DOHH2 (cell line): Measurements from ENCODE around the gene IKZF3.
A peak's percentile ranks its signal among the peaks of the same experiment; 100 is the strongest.

ENCODE experiments used
- H3F3A ChIP-seq: fragments of 200-600 bp; sonication (generic), shearing (Covaris generic); 2 replicates; pipeline ENCODE4 v1.6.0; 2016; ENCODE audit warnings: antibody characterized with exemption, mild to moderate bottlenecking; ENCODE audit not compliant: control insufficient read depth, insufficient read depth
- H3K27ac ChIP-seq: fragments of 200-600 bp; sonication (generic); 2 replicates; pipeline ENCODE4 v1.5.1; 2014; ENCODE audit warnings: low read depth, mild to moderate bottlenecking, low read length, moderate library complexity
- H3K27me3 ChIP-seq: fragments of 200-600 bp; sonication (generic); 2 replicates; pipeline ENCODE4 v1.6.1; 2014; ENCODE audit warnings: mild to moderate bottlenecking, low read length, mixed read lengths; ENCODE audit not compliant: control insufficient read depth
- H3K36me3 ChIP-seq: fragments of 200-600 bp; sonication (generic); 2 replicates; pipeline ENCODE4 v1.6.1; 2014; ENCODE audit warnings: mild to moderate bottlenecking, low read length, moderate library complexity, mixed read lengths; ENCODE audit not compliant: control insufficient read depth
- H3K4me1 ChIP-seq: fragments of 200-600 bp; sonication (generic); 2 replicates; pipeline ENCODE4 v1.6.1; 2014; ENCODE audit warnings: mild to moderate bottlenecking, low read length, mixed read lengths; ENCODE audit not compliant: control insufficient read depth
- H3K4me2 ChIP-seq: fragments of 200-600 bp; sonication (generic); 2 replicates; pipeline ENCODE4 v1.6.0; 2014; ENCODE audit warnings: mild to moderate bottlenecking, low read length, moderate library complexity
- H3K4me3 ChIP-seq: fragments of 200-600 bp; sonication (generic); 2 replicates; pipeline ENCODE4 v1.5.1; 2014; ENCODE audit warnings: mild to moderate bottlenecking, low read length, mixed read lengths
- H3K79me2 ChIP-seq: fragments of 200-600 bp; sonication (generic); 2 replicates; pipeline ENCODE4 v1.6.1; 2014; ENCODE audit warnings: mild to moderate bottlenecking, low read length, mixed read lengths; ENCODE audit not compliant: control insufficient read depth
- H3K9me2 ChIP-seq: fragments of 200-600 bp; sonication (generic); replicated peaks from 2 replicates; pipeline ENCODE4 v1.6.1; 2014; ENCODE audit warnings: mild to moderate bottlenecking, low read length, mixed read lengths; ENCODE audit not compliant: control insufficient read depth
- H3K9me3 ChIP-seq: fragments of 200-600 bp; sonication (generic); 2 replicates; pipeline ENCODE4 v1.6.1; 2014; ENCODE audit warnings: antibody characterized with exemption, low read length, mixed read lengths; ENCODE audit not compliant: control insufficient read depth, insufficient read depth
- H4K20me1 ChIP-seq: fragments of 200-600 bp; sonication (generic); 2 replicates; pipeline ENCODE4 v1.6.0; 2014; ENCODE audit warnings: low read depth, mild to moderate bottlenecking, antibody characterized with exemption, low read length, moderate library complexity; ENCODE audit not compliant: control insufficient read depth, insufficient read depth
- CTCF ChIP-seq: fragments of 200-600 bp; sonication (generic); IDR thresholded peaks from one replicate; pipeline ENCODE4 v1.5.1; 2014; ENCODE audit warnings: antibody characterized with exemption, mild to moderate bottlenecking, low read depth, low read length; ENCODE audit not compliant: poor library complexity, severe bottlenecking
- EZH2phosphoT487 ChIP-seq: fragments of 200-600 bp; sonication (generic); IDR thresholded peaks from 2 replicates; pipeline ENCODE4 v1.6.1; 2017; ENCODE audit warnings: borderline replicate concordance, mild to moderate bottlenecking, antibody characterized with exemption, low read length, moderate library complexity, mixed read lengths

IKZF3 gene

GRCh38 chr17:39872751-39873150 lies 8.6 kb upstream of the IKZF3 start:
- H3F3A ChIP-seq, result peaks cover 36% of the 10 kb centered on the region
- H3K9me3 ChIP-seq, result no peaks in the 10 kb centered on the region
- H3K27ac ChIP-seq, result peak overlapping the region; percentile 97
- H4K20me1 ChIP-seq, result no peaks in the 10 kb centered on the region
- peak overlapping the region; percentile 78 for H3K4me3 ChIP-seq
- no peaks in the 10 kb centered on the region for H3K27me3 ChIP-seq
- peaks cover 75% of the 10 kb centered on the region for H3K4me1 ChIP-seq
- H3K79me2 ChIP-seq, result peaks cover 33% of the 10 kb centered on the region
- H3K36me3 ChIP-seq, result peaks cover 10% of the 10 kb centered on the region
- H3K4me2 ChIP-seq, result peak overlapping the region; percentile 83
- peak; percentile 55 for TF ChIP-seq CTCF
- no peak for TF ChIP-seq EZH2phosphoT487
- H3K9me2 ChIP-seq, result no peaks in the 10 kb centered on the region

GRCh38 chr17:39871801-39872200 lies 7.7 kb upstream of the IKZF3 start:
- TF ChIP-seq CTCF (no peak), EZH2phosphoT487 (no peak)

GRCh38 chr17:39870776-39871175 lies 6.7 kb upstream of the IKZF3 start:
- H3K9me2 ChIP-seq, result no peaks in the 10 kb centered on the region
- no peak for TF ChIP-seq EZH2phosphoT487
- no peak for TF ChIP-seq CTCF
- no peaks in the 10 kb centered on the region for H3K27me3 ChIP-seq
- H3K9me3 ChIP-seq, result no peaks in the 10 kb centered on the region
- H3K4me3 ChIP-seq, result peak overlapping the region; percentile 78
- H4K20me1 ChIP-seq, result no peaks in the 10 kb centered on the region
- H3F3A ChIP-seq, result peaks cover 49% of the 10 kb centered on the region
- H3K27ac ChIP-seq, result peak overlapping the region; percentile 97
- H3K4me2 ChIP-seq, result peak overlapping the region; percentile 83
- peaks cover 86% of the 10 kb centered on the region for H3K4me1 ChIP-seq
- H3K79me2 ChIP-seq, result peaks cover 39% of the 10 kb centered on the region
- no peaks in the 10 kb centered on the region for H3K36me3 ChIP-seq

More at GRCh38 chr17:39871801-39872200, 7.7 kb upstream of the IKZF3 start:
- H3K9me3 ChIP-seq, result no peaks in the 10 kb centered on the region
- peaks cover 37% of the 10 kb centered on the region for H3K79me2 ChIP-seq
- no peaks in the 10 kb centered on the region for H3K27me3 ChIP-seq
- H3K4me2 ChIP-seq, result peak overlapping the region; percentile 83
- peaks cover 39% of the 10 kb centered on the region for H3F3A ChIP-seq
- peak overlapping the region; percentile 78 for H3K4me3 ChIP-seq
- H3K36me3 ChIP-seq, result peaks cover 6% of the 10 kb centered on the region; the same call in 1 of the 2 replicates
- H4K20me1 ChIP-seq, result no peaks in the 10 kb centered on the region
- no peaks in the 10 kb centered on the region for H3K9me2 ChIP-seq
- H3K4me1 ChIP-seq, result peaks cover 81% of the 10 kb centered on the region
- H3K27ac ChIP-seq, result peak overlapping the region; percentile 97

GRCh38 chr17:39868554-39868942 lies 4.4 kb upstream of the IKZF3 start:
- H3K4me1 ChIP-seq, result peaks cover 88% of the 10 kb centered on the region
- H3K9me2 ChIP-seq, result no peaks in the 10 kb centered on the region

More at GRCh38 chr17:39868554-39868942, 4.4 kb upstream of the IKZF3 start:
- peaks cover 7% of the 10 kb centered on the region for H3K36me3 ChIP-seq
- H3K27ac ChIP-seq, result peak overlapping the region; percentile 40
- TF ChIP-seq CTCF, result no peak
- no peak for TF ChIP-seq EZH2phosphoT487
- no peaks in the 10 kb centered on the region for H3K9me3 ChIP-seq
- H3K4me2 ChIP-seq, result no peak overlapping the region
- H3K4me3 ChIP-seq, result no peak overlapping the region
- peaks cover 60% of the 10 kb centered on the region for H3F3A ChIP-seq
- H3K79me2 ChIP-seq, result peaks cover 40% of the 10 kb centered on the region
- no peaks in the 10 kb centered on the region for H3K27me3 ChIP-seq
- no peaks in the 10 kb centered on the region for H4K20me1 ChIP-seq
